HepG2 (cell line): ENCODE data around the gene BHLHA9. TPM values are rescaled to one million over a fixed set of nuclear protein-coding genes. Genes with fewer than 3 reads are reported as not detected.

ENCODE experiments used
- ATAC-seq: fragments of 200-7000 bp; cut with Tn5 transposase; 3 replicates; pipeline ENCODE4 v1.9.1; 2020; ENCODE audit warnings: mild to moderate bottlenecking, moderate library complexity
- BruUV-seq: library from RNA; stranded (reverse); fragments of 400-500 nt; replicated peaks from 2 replicates; lab custom pipeline; 2021; lab: Mats Ljungman, UMichigan
- CTCF ChIA-PET: fragments of 300-600 bp; formaldehyde crosslinking; extraction: SDS; loops from one replicate; lab custom pipeline; 2021; ENCODE audit warnings: low total read pairs, inconsistent platforms, low intra/inter-chr PET ratio; lab: Yijun Ruan, JAX
- POLR2A ChIA-PET: fragments of 350-600 bp; sonication (Branson Sonifier 250); formaldehyde crosslinking; loops from one replicate; lab custom pipeline; 2020; ENCODE audit warnings: antibody characterized with exemption, inconsistent platforms; lab: Yijun Ruan, JAX
- DNase-seq: peaks from one replicate; pipeline ENCODE4 v3.0.0-alpha.2; 2015; ENCODE audit warnings: low spot score
- FAIRE-seq: peaks from 3 replicates; lab custom pipeline; 2011; peaks lifted over from hg19 to GRCh38; lab: Jason Lieb, UNC
- H2AFZ ChIP-seq: one replicate; pipeline ENCODE4 v1.6.1; 2011; ENCODE audit warnings: low read length, inconsistent platforms
- H3K27ac ChIP-seq: fragments of 300-600 bp; 3 replicates; pipeline ENCODE4 v1.8.0; 2011; ENCODE audit warnings: mixed run types, mild to moderate bottlenecking, mixed read lengths, low read length, inconsistent platforms; ENCODE audit not compliant: insufficient read depth; ENCODE audit errors: extremely low read length
- H3K27me3 ChIP-seq, 2 experiments: fragments of 200-600 bp in 1 of 2; 2 replicates in 1 of 2; 3 replicates in 1 of 2; pipeline versions ENCODE4 v1.6.0 to v1.8.0; 2011; ENCODE audit warnings: low read length in 2 of 2, mild to moderate bottlenecking in 2 of 2, moderate library complexity in 2 of 2, inconsistent platforms in 1 of 2; ENCODE audit not compliant: insufficient read depth in 2 of 2, control insufficient read depth in 1 of 2
- H3K36me3 ChIP-seq, 2 experiments: fragments of 200-600 bp in 1 of 2; replicated peaks in 1 of 2; 2 replicates in 1 of 2; 3 replicates in 1 of 2; pipeline versions ENCODE4 v1.5.1 to v1.8.0; 2011; ENCODE audit warnings: low read length in 2 of 2, inconsistent platforms in 1 of 2; ENCODE audit not compliant: insufficient read depth in 2 of 2, control insufficient read depth in 1 of 2
- H3K4me1 ChIP-seq: 2 replicates; pipeline ENCODE4 v1.5.1; 2012; ENCODE audit warnings: low read length, inconsistent platforms; ENCODE audit not compliant: insufficient read depth
- H3K4me2 ChIP-seq: 2 replicates; pipeline ENCODE4 v1.6.0; 2011; ENCODE audit warnings: low read depth, low read length, inconsistent platforms
- H3K4me3 ChIP-seq, 3 experiments: fragments of 200-600 bp in 1 of 3; sonication (generic), shearing (Covaris generic) in 1 of 3; replicated peaks in 1 of 3; 2 replicates each; pipeline ENCODE4 v1.5.1; 2011 to 2016; ENCODE audit warnings: low read length in 3 of 3, inconsistent platforms in 2 of 3, low read depth in 2 of 3, mild to moderate bottlenecking in 2 of 3, control low read depth in 1 of 3, mixed read lengths in 1 of 3; ENCODE audit not compliant: insufficient read depth in 1 of 3
- H3K79me2 ChIP-seq: one replicate; pipeline ENCODE4 v1.6.1; 2011; ENCODE audit warnings: low read length, inconsistent platforms; ENCODE audit not compliant: insufficient read depth
- H3K9ac ChIP-seq: 2 replicates; pipeline ENCODE4 v1.6.0; 2011; ENCODE audit warnings: mild to moderate bottlenecking, low read depth, low read length, inconsistent platforms; ENCODE audit not compliant: insufficient read depth
- H3K9me3 ChIP-seq: 2 replicates; pipeline ENCODE4 v1.5.1; 2012; ENCODE audit warnings: mild to moderate bottlenecking, low read length
- H4K20me1 ChIP-seq: 2 replicates; pipeline ENCODE4 v1.6.0; 2011; ENCODE audit warnings: inconsistent platforms, mild to moderate bottlenecking, low read length, moderate library complexity; ENCODE audit not compliant: insufficient read depth
- KAT2B ChIP-seq: fragments of 150-350 bp; IDR thresholded peaks from 2 replicates; pipeline ENCODE4 v1.6.1; 2014; ENCODE audit warnings: low read depth, low read length, borderline replicate concordance
- TFE3 ChIP-seq: IDR thresholded peaks from 2 replicates; pipeline ENCODE4 v1.6.1; 2016
- ZNF274 ChIP-seq: sonication (generic); formaldehyde crosslinking; IDR thresholded peaks from 2 replicates; pipeline ENCODE4 v1.5.1; 2020; ENCODE audit warnings: mild to moderate bottlenecking, missing genetic modification reagents
- ZNF432 ChIP-seq: sonication (generic); formaldehyde crosslinking; IDR thresholded peaks from 2 replicates; pipeline ENCODE4 v1.5.0; 2020; ENCODE audit warnings: missing genetic modification reagents, mild to moderate bottlenecking, borderline replicate concordance
- WGBS: methylation state at CpG from one replicate; pipeline ENCODE4 v1.1.6; 2017; ENCODE audit warnings: low lambda C conversion rate; 5-methylcytosine and 5-hydroxymethylcytosine counted together
- in situ Hi-C: cut with HindIII; loops from 2 replicates; pipeline ENCODE4 v1.10.0; 2017; ENCODE audit warnings: low pct_unique_long_range_greater_than_20kb; ENCODE audit not compliant: extremely low pct_ligation_motif_present
- intact Hi-C: fragments of 100-400 bp; cut with micrococcal nuclease; formaldehyde crosslinking; loops from one replicate; pipeline ENCODE4 v1.10.0; 2022; ENCODE audit not compliant: unreplicated experiment
- polyA plus RNA-seq, 8 experiments: library from polyadenylated mRNA; depleted of rRNA in 3 of 8; stranded (reverse) in 7 of 8; unstranded in 1 of 8; fragments of >200 nt; fragmentation: Illumina TruSeq in 4 of 8; extraction: Trizol in 4 of 8; gene quantifications; 2 replicates each; pipeline versions ENCODE4 v1.2.1 to v1.2.3, GENCODE V29; 2011 to 2016; ENCODE audit warnings: low read depth in 4 of 8, missing spikeins in 1 of 8, mixed read lengths in 1 of 8; ENCODE audit not compliant: insufficient read depth in 1 of 8
- total RNA-seq, 5 experiments: library from RNA; depleted of rRNA; stranded (reverse); fragments of >200 nt; fragmentation: Illumina TruSeq; extraction: Trizol; gene quantifications; 2 replicates each; pipeline ENCODE4 v1.2.3, GENCODE V29; 2016; ENCODE audit warnings: low read depth in 1 of 5
- TF ChIP-seq, protein P1 (sequence below): IDR thresholded peaks from 2 replicates; pipeline ENCODE4 v1.6.1; 2012; ENCODE audit warnings: low read length, improper control_type of control experiment

BHLHA9 gene
- total and polyA plus RNA-seq, 2 of the 13 experiments (the other 11 are each of a cell fraction or from before 2014, with no cell fraction given): not detected

GRCh38 chr17:1229349-1229899, 40.8 kb upstream of the BHLHA9 start (continued):
- TF ChIP-seq TFE3 (CRISPR knock-in tag) (no peak), ZNF274 (no peak)
- TF ChIP-seq, all 625 proteins: peak for 6

- Histone ChIP-seq H4K20me1 (peaks cover 6% of the 10 kb centered on the region; the same call in 1 of the 2 replicates), H3K27me3 (peaks cover 10 to 51% of the 10 kb centered on the region in 2 experiments), H3K27ac (no peak overlapping the region), H3K9ac (no peak overlapping the region), H3K79me2 (no peaks in the 10 kb centered on the region), H2AFZ (no peak overlapping the region), H3K9me3 (no peaks in the 10 kb centered on the region), H3K4me2 (peak overlapping the region; percentile 73; the same call in 1 of the 2 replicates), H3K4me3 (no peak overlapping the region), H3K36me3 (no peaks in the 10 kb centered on the region), H3K4me1 (0 out of 2 replicates have a peak, but pooled peaks cover 6% of the 10 kb centered on the region)
- DNase-seq: no peak
- intact Hi-C loops (no loop called here), in situ Hi-C loops (no loop called here)
- TF ChIP-seq ZNF432 (CRISPR knock-in tag): no peak
- TF ChIP-seq, protein P1, sequence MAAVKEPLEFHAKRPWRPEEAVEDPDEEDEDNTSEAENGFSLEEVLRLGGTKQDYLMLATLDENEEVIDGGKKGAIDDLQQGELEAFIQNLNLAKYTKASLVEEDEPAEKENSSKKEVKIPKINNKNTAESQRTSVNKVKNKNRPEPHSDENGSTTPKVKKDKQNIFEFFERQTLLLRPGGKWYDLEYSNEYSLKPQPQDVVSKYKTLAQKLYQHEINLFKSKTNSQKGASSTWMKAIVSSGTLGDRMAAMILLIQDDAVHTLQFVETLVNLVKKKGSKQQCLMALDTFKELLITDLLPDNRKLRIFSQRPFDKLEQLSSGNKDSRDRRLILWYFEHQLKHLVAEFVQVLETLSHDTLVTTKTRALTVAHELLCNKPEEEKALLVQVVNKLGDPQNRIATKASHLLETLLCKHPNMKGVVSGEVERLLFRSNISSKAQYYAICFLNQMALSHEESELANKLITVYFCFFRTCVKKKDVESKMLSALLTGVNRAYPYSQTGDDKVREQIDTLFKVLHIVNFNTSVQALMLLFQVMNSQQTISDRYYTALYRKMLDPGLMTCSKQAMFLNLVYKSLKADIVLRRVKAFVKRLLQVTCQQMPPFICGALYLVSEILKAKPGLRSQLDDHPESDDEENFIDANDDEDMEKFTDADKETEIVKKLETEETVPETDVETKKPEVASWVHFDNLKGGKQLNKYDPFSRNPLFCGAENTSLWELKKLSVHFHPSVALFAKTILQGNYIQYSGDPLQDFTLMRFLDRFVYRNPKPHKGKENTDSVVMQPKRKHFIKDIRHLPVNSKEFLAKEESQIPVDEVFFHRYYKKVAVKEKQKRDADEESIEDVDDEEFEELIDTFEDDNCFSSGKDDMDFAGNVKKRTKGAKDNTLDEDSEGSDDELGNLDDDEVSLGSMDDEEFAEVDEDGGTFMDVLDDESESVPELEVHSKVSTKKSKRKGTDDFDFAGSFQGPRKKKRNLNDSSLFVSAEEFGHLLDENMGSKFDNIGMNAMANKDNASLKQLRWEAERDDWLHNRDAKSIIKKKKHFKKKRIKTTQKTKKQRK: no peak
- peak; percentile 59; the same call in 1 of the 2 replicates for TF ChIP-seq KAT2B
- no TSS peak for BruUV-seq
- ChIA-PET CTCF (no interaction called here), POLR2A (no interaction called here)
- no peak for FAIRE-seq
- WGBS: 22% methylated on average over 31 of the region's 51 CpGs
- ATAC-seq: peak; percentile 32; the same call in 2 of the 3 replicates
These were observed 40.2 kb upstream of the BHLHA9 start for GRCh38 chr17:1229900-1230501.
